GM12891 (cell line): ENCODE results near the gene WLS.

Source experiments
- POLR2A ChIP-seq: IDR thresholded peaks from 2 replicates; pipeline ENCODE4 v1.6.1; 2011; ENCODE audit warnings: low read depth, low read length, control low read depth
- POLR2AphosphoS5 ChIP-seq: IDR thresholded peaks from 2 replicates; pipeline ENCODE4 v1.6.1; 2011; ENCODE audit warnings: low read depth, low read length, control low read depth
- TAF1 ChIP-seq: IDR thresholded peaks from 2 replicates; pipeline ENCODE4 v1.6.1; 2011; ENCODE audit warnings: low read depth, low read length, control low read depth

- no peak for TF ChIP-seq POLR2A
- TF ChIP-seq POLR2AphosphoS5, result no peak
- no peak for TF ChIP-seq TAF1
These were observed 114.9 kb downstream of the WLS start for GRCh38 chr1:68117416-68117815.
